Kidney (tissue), 14 donors: ENCODE results near the gene SMPD3. TPM values are rescaled to one million over a fixed set of nuclear protein-coding genes. Genes with fewer than 3 reads are reported as not detected.

Experiments
- DNase-seq, 5 donors: peaks; one replicate each; pipeline ENCODE4 v3.0.0-alpha.2; 2013 to 2020
- FAIRE-seq: peaks from 2 replicates; lab custom pipeline; 2012; peaks lifted over from hg19 to GRCh38; lab: Jason Lieb, UNC
- H3K27ac ChIP-seq, 2 donors: one replicate each; pipeline ENCODE4 v1.7.0; 2013; ENCODE audit warnings: low read depth in 2 of 2, low read length in 2 of 2, inconsistent platforms in 1 of 2
- H3K27me3 ChIP-seq: one replicate; pipeline ENCODE4 v1.7.1; 2013; ENCODE audit warnings: low read length, inconsistent platforms; ENCODE audit not compliant: control insufficient read depth, insufficient read depth
- H3K36me3 ChIP-seq, 3 donors: one replicate each; pipeline versions ENCODE4 v1.7.0 to v1.7.1; 2013; ENCODE audit warnings: low read length in 3 of 3, control low read depth in 1 of 3, inconsistent platforms in 1 of 3; ENCODE audit not compliant: insufficient read depth in 3 of 3, control insufficient read depth in 2 of 3
- H3K4me1 ChIP-seq, 3 donors: one replicate each; pipeline versions ENCODE4 v1.7.0 to v1.7.1; 2013; ENCODE audit warnings: low read length in 3 of 3, inconsistent platforms in 1 of 3, low read depth in 1 of 3; ENCODE audit not compliant: control insufficient read depth in 2 of 3, insufficient read depth in 2 of 3
- H3K4me3 ChIP-seq, 3 donors: one replicate each; pipeline versions ENCODE4 v1.7.0 to v1.8.1; 2013; ENCODE audit warnings: low read length in 3 of 3, control low read depth in 1 of 3, inconsistent platforms in 1 of 3
- H3K9ac ChIP-seq, 3 donors: one replicate each; pipeline versions ENCODE4 v1.7.0 to v1.7.1; 2013; ENCODE audit warnings: low read length in 3 of 3, control low read depth in 1 of 3, inconsistent platforms in 1 of 3
- H3K9me3 ChIP-seq, 3 donors: one replicate each; pipeline versions ENCODE4 v1.7.0 to v1.7.1; 2013; ENCODE audit warnings: low read length in 3 of 3, control low read depth in 1 of 3, inconsistent platforms in 1 of 3; ENCODE audit not compliant: control insufficient read depth in 2 of 3, insufficient read depth in 1 of 3
- CTCF ChIP-seq: IDR thresholded peaks from 3 replicates; pipeline ENCODE4 v1.5.1; 2012; ENCODE audit warnings: mild to moderate bottlenecking, moderate library complexity, borderline replicate concordance; ENCODE audit not compliant: insufficient read depth; ENCODE audit errors: extremely low read depth
- intact Hi-C: fragments of 100-400 bp; cut with DNase I; formaldehyde crosslinking; loops from one replicate; pipeline ENCODE4 v1.11.1; 2022
- polyA plus RNA-seq: library from polyadenylated mRNA; stranded (reverse); fragments of 350-450 nt; fragmentation: Illumina TruSeq; extraction: RNeasy Lipid Tissue Mini Kit (QIAGEN cat#74804); gene quantifications from one replicate; pipeline ENCODE4 v1.2.3, GENCODE V29; 2014; ENCODE audit warnings: low read depth, low replicate concordance; ENCODE audit not compliant: insufficient read depth
- total RNA-seq: library from RNA; stranded (reverse); fragmentation: NEBNext Ultra II Directional; extraction: Animal tissue kit (Norgen Biotek cat#: 25700); gene quantifications from one replicate; pipeline ENCODE4 v1.2.1, GENCODE V29; 2021
- donor health status: control.
- donor health status: control.
- donor health status: control.
- donor health status: control.
- donor health status: control.
- donor health status: DM: yes; HTN: yes; CAD: no.
- donor health status: Normal renal cell carcinoma (clear cell type).

Gene SMPD3
- total and polyA plus RNA-seq, 2 donors from 2014 or later: 0.28 to 0.72 TPM

GRCh38 chr16:68351991-68352431, 96.3 kb downstream of the SMPD3 start:
- FAIRE-seq: no peak
- H3K27me3 ChIP-seq: no peaks in the 10 kb centered on the region
- no peak overlapping the region for H3K9ac ChIP-seq
- TF ChIP-seq CTCF: no peak
- intact Hi-C loops: no loop called here
- H3K4me3 ChIP-seq: no peak overlapping the region
- DNase-seq: peak in 1 of 5 donors; percentile 69
- no peaks in the 10 kb centered on the region for H3K9me3 ChIP-seq
- H3K4me1 ChIP-seq: peaks cover 0 to 3% (median 0%) of the 10 kb centered on the region in 3 donors
- no peak overlapping the region for H3K27ac ChIP-seq
- H3K36me3 ChIP-seq: peaks cover 0 to 40% (median 37%) of the 10 kb centered on the region in 3 donors

GRCh38 chr16:68351463-68351862, 96.8 kb downstream of the SMPD3 start:
- Histone ChIP-seq H3K27me3 (no peaks in the 10 kb centered on the region), H3K4me1 (peaks cover 0 to 3% (median 0%) of the 10 kb centered on the region in 3 donors), H3K27ac (no peak overlapping the region), H3K36me3 (peaks cover 0 to 38% (median 35%) of the 10 kb centered on the region in 3 donors), H3K9ac (no peak overlapping the region), H3K9me3 (no peaks in the 10 kb centered on the region), H3K4me3 (no peak overlapping the region)
- TF ChIP-seq CTCF: no peak
- intact Hi-C loops: no loop called here
- FAIRE-seq (no peak), DNase-seq (peak in 1 of 5 donors; percentile 68)

- TF ChIP-seq CTCF: no peak
- intact Hi-C loops: no loop called here
- no peak overlapping the region for H3K9ac ChIP-seq
- peaks cover 0 to 42% (median 33%) of the 10 kb centered on the region in 3 donors for H3K36me3 ChIP-seq
- no peaks in the 10 kb centered on the region for H3K27me3 ChIP-seq
- no peaks in the 10 kb centered on the region for H3K9me3 ChIP-seq
- H3K4me3 ChIP-seq: no peak overlapping the region
- peak in 1 of 5 donors; percentile 22 for DNase-seq
- no peak overlapping the region for H3K27ac ChIP-seq
- FAIRE-seq: no peak
- peaks cover 0 to under 1% (median 0%) of the 10 kb centered on the region in 3 donors for H3K4me1 ChIP-seq
Measured at GRCh38 chr16:68350813-68351350, 97.4 kb downstream of the SMPD3 start.
